HL-60 (cell line): ENCODE data around the gene WIZ.

Source experiments
- DNase-seq, 2 experiments: peaks; one replicate each; pipeline ENCODE4 v3.0.0-alpha.2; 2010 to 2020; ENCODE audit warnings: low read depth in 1 of 2, low spot score in 1 of 2
- H3K27ac ChIP-seq: fragments of 250-450 bp; sonication (Bioruptor Pico); replicated peaks from 2 replicates; pipeline ENCODE4 v1.5.1; 2020; ENCODE audit warnings: mild to moderate bottlenecking, moderate library complexity
- H3K27me3 ChIP-seq: fragments of 250-450 bp; sonication (Bioruptor Pico); 2 replicates; pipeline ENCODE4 v1.5.1; 2021; ENCODE audit warnings: mild to moderate bottlenecking, moderate library complexity; ENCODE audit not compliant: insufficient read depth, poor library complexity, severe bottlenecking
- H3K4me3 ChIP-seq: replicated peaks from 2 replicates; pipeline ENCODE4 v1.5.1; 2011; ENCODE audit warnings: mild to moderate bottlenecking, control low read depth, low read length; ENCODE audit not compliant: insufficient read depth
- GABPA ChIP-seq: IDR thresholded peaks from 2 replicates; pipeline ENCODE4 v1.6.1; 2012; ENCODE audit warnings: low read depth
- POLR2AphosphoS5 ChIP-seq: IDR thresholded peaks from 2 replicates; pipeline ENCODE4 v1.6.1; 2012; ENCODE audit warnings: low read depth
- SPI1 ChIP-seq: IDR thresholded peaks from 2 replicates; pipeline ENCODE4 v1.6.1; 2012; ENCODE audit warnings: low read depth, mild to moderate bottlenecking, borderline replicate concordance
- TF ChIP-seq, protein P1 (sequence below): IDR thresholded peaks from 2 replicates; pipeline ENCODE4 v1.6.1; 2012; ENCODE audit warnings: low read depth; ENCODE audit not compliant: insufficient replicate concordance
- TF ChIP-seq, protein P2 (sequence below): IDR thresholded peaks from one replicate; pipeline ENCODE4 v1.5.1; 2011; ENCODE audit warnings: low read length, control low read depth, inconsistent platforms; ENCODE audit not compliant: insufficient read depth

The WIZ gene

DNA sequence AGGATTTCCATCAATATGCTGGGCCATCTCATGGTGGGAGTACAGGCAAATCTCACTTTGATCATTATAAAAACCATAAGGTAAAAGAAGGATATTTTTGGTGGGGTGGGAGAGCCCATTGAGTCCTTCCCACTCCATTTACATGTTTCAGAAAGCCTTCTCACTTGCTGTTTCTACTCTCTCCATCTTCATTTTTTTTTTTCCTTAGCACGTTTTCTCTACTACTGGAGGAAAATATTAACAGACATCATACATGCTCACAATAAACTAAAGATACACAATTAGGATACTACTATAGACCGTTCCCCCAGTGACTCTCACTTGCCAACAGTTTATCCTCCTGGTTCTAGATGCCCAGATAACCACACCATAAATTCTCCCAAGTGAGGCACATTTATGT lies 68.3 kb downstream of the WIZ start:
- Histone ChIP-seq H3K4me3 (no peak overlapping the region), H3K27ac (no peak overlapping the region), H3K27me3 (no peaks in the 10 kb centered on the region)
- TF ChIP-seq, protein P1, sequence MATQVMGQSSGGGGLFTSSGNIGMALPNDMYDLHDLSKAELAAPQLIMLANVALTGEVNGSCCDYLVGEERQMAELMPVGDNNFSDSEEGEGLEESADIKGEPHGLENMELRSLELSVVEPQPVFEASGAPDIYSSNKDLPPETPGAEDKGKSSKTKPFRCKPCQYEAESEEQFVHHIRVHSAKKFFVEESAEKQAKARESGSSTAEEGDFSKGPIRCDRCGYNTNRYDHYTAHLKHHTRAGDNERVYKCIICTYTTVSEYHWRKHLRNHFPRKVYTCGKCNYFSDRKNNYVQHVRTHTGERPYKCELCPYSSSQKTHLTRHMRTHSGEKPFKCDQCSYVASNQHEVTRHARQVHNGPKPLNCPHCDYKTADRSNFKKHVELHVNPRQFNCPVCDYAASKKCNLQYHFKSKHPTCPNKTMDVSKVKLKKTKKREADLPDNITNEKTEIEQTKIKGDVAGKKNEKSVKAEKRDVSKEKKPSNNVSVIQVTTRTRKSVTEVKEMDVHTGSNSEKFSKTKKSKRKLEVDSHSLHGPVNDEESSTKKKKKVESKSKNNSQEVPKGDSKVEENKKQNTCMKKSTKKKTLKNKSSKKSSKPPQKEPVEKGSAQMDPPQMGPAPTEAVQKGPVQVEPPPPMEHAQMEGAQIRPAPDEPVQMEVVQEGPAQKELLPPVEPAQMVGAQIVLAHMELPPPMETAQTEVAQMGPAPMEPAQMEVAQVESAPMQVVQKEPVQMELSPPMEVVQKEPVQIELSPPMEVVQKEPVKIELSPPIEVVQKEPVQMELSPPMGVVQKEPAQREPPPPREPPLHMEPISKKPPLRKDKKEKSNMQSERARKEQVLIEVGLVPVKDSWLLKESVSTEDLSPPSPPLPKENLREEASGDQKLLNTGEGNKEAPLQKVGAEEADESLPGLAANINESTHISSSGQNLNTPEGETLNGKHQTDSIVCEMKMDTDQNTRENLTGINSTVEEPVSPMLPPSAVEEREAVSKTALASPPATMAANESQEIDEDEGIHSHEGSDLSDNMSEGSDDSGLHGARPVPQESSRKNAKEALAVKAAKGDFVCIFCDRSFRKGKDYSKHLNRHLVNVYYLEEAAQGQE, result no peak
- TF ChIP-seq, protein P2, sequence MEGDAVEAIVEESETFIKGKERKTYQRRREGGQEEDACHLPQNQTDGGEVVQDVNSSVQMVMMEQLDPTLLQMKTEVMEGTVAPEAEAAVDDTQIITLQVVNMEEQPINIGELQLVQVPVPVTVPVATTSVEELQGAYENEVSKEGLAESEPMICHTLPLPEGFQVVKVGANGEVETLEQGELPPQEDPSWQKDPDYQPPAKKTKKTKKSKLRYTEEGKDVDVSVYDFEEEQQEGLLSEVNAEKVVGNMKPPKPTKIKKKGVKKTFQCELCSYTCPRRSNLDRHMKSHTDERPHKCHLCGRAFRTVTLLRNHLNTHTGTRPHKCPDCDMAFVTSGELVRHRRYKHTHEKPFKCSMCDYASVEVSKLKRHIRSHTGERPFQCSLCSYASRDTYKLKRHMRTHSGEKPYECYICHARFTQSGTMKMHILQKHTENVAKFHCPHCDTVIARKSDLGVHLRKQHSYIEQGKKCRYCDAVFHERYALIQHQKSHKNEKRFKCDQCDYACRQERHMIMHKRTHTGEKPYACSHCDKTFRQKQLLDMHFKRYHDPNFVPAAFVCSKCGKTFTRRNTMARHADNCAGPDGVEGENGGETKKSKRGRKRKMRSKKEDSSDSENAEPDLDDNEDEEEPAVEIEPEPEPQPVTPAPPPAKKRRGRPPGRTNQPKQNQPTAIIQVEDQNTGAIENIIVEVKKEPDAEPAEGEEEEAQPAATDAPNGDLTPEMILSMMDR, result no peak
- TF ChIP-seq SPI1 (no peak), POLR2AphosphoS5 (no peak), GABPA (no peak)
- no peak for DNase-seq

GRCh38 chr19:15379999-15380647 lies 69.6 kb downstream of the WIZ start:
- H3K27ac ChIP-seq, result peak overlapping the region; percentile 53
- H3K4me3 ChIP-seq, result peak overlapping the region; percentile 65
- peak in 1 of 2 experiments; percentile 48 for DNase-seq
- no peaks in the 10 kb centered on the region for H3K27me3 ChIP-seq
- TF ChIP-seq, protein P2, result no peak
- TF ChIP-seq, protein P1, result no peak
- TF ChIP-seq SPI1 (no peak), POLR2AphosphoS5 (no peak), GABPA (no peak)

- H3K4me3 ChIP-seq, result peak within 1 kb of the TSS; percentile 80
- peak within 1 kb of the TSS; percentile 96 for H3K27ac ChIP-seq
- peak; percentile 97 to 98 for DNase-seq
- H3K27me3 ChIP-seq, result no peaks in the 10 kb centered on the region
- TF ChIP-seq, protein P2, result no peak
- TF ChIP-seq GABPA (no peak; the same call in 1 of the 2 replicates), SPI1 (peak; percentile 19; the same call in 1 of the 2 replicates), POLR2AphosphoS5 (peak; percentile 94)
- TF ChIP-seq, protein P1, result no peak
Observed at GRCh38 chr19:15379083-15379998, 70.4 kb downstream of the WIZ start, which contains the start of gene AKAP8. TSS of gene AKAP8 (minus strand) at chr19:15379787. CDS start at chr19:15379731, 56 bp downstream.
